NB4 (cell line): Measurements from ENCODE around the gene GNG2.

ENCODE experiments used
- MYC ChIP-seq: IDR thresholded peaks from 2 replicates; pipeline ENCODE4 v1.6.1; 2011; ENCODE audit warnings: low read depth, low read length
- POLR2A ChIP-seq: IDR thresholded peaks from 2 replicates; pipeline ENCODE4 v1.6.1; 2011; ENCODE audit warnings: mild to moderate bottlenecking; ENCODE audit not compliant: insufficient read length; ENCODE audit errors: extremely low read depth
- TF ChIP-seq, protein P1 (sequence below): IDR thresholded peaks from one replicate; pipeline ENCODE4 v1.5.1; 2012; ENCODE audit warnings: low read depth, low read length
- TF ChIP-seq, protein P2 (sequence below): IDR thresholded peaks from 2 replicates; pipeline ENCODE4 v1.6.1; 2011; ENCODE audit warnings: low read depth, low read length

DNA sequence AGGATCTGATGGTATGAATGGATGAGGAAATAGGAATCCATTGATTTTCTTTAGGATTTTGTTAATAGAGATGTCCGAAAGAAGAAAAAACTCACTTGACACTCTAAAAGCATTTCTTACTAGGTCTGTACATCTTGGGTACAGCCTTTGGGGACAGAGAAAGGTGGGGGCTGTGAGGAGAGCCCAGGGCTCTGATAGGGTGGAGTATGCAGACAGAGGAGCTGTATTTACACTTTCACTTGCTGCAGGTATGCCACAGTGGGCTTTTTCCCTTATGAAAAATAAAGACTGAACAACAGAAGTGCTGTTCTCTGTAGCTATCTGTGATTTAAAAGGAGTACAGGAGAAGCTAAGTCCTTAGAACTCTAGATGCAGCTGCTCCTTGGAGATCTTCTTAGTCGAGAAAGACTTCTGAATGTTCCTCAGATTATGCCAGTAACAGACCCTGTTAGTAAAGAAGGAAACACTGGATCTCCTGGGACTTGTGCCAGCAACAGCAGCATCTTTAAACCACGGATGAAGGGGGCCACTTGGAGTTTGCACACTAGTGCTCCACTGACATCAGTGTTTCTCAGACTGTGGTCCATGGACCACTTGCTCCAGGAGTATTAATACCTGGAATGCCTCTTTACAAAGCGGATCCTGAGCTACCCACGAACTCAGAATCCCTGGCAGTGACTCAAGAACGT, 109.6 kb downstream of the GNG2 start:
- TF ChIP-seq, protein P1, sequence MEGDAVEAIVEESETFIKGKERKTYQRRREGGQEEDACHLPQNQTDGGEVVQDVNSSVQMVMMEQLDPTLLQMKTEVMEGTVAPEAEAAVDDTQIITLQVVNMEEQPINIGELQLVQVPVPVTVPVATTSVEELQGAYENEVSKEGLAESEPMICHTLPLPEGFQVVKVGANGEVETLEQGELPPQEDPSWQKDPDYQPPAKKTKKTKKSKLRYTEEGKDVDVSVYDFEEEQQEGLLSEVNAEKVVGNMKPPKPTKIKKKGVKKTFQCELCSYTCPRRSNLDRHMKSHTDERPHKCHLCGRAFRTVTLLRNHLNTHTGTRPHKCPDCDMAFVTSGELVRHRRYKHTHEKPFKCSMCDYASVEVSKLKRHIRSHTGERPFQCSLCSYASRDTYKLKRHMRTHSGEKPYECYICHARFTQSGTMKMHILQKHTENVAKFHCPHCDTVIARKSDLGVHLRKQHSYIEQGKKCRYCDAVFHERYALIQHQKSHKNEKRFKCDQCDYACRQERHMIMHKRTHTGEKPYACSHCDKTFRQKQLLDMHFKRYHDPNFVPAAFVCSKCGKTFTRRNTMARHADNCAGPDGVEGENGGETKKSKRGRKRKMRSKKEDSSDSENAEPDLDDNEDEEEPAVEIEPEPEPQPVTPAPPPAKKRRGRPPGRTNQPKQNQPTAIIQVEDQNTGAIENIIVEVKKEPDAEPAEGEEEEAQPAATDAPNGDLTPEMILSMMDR: no peak
- TF ChIP-seq POLR2A (no peak), MYC (no peak)
- TF ChIP-seq, protein P2, sequence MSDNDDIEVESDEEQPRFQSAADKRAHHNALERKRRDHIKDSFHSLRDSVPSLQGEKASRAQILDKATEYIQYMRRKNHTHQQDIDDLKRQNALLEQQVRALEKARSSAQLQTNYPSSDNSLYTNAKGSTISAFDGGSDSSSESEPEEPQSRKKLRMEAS: no peak
